ENCODE measurements around the gene PLEKHG5. TPM values are rescaled to one million over a fixed set of nuclear protein-coding genes. Genes with fewer than 3 reads are reported as not detected.

Gene PLEKHG5
- polyA plus RNA-seq, 2 of the 4 experiments (the other 2 are of a cell fraction) = 0.84 to 3.1 TPM

- ATAC-seq = no peak
Measured at GRCh38 chr1:6426972-6427350, 64.5 kb downstream of the PLEKHG5 start.

GRCh38 chr1:6426277-6426971 is 65.0 kb downstream of the PLEKHG5 start:
- ChIA-PET POLR2A (no interaction called here), CTCF (interaction anchor here (1.0 to 2.7 kb wide), 6 partner anchors 8 to 22 kb away, joined by 3 to 31 read pairs (median 4); no protein-coding TSS in a partner anchor)
- peaks cover 16% of the 10 kb centered on the region for H3K4me1 ChIP-seq
- H3K27ac ChIP-seq = no peak overlapping the region
- no peak overlapping the region for H3K4me2 ChIP-seq
- DNase-seq (ENCODE audit: low read depth in 1 of 2, low spot score in 1 of 2) (no peak), FAIRE-seq (no peak), ATAC-seq (no peak)
- TF ChIP-seq MAX (IDR thresholded peaks at IDR 0.05) (no peak), SMC3 (IDR thresholded peaks at IDR 0.05) (no peak)
- WGBS (ENCODE audit: missing lambda C conversion rate) = 67% methylated on average over 5 of the region's 9 CpGs
- no peak overlapping the region for H3K4me3 ChIP-seq
- no peaks in the 10 kb centered on the region for H3K9me3 ChIP-seq

More at GRCh38 chr1:6426972-6427350, 64.5 kb downstream of the PLEKHG5 start:
- no peak overlapping the region for H3K4me2 ChIP-seq
- POLR2A ChIA-PET = no interaction called here
- TF ChIP-seq HMGXB4 (CRISPR knock-in tag; IDR thresholded peaks at IDR 0.05; ENCODE audit: borderline replicate concordance) (no peak), HOXA7 (CRISPR knock-in tag; IDR thresholded peaks at IDR 0.05) (no peak), ZNF302 (CRISPR knock-in tag; IDR thresholded peaks at IDR 0.05) (no peak), CBX8 (IDR thresholded peaks at IDR 0.05) (no peak), POLR2A (IDR thresholded peaks at IDR 0.05; ENCODE audit: low read length) (no peak), HEYL (CRISPR knock-in tag; IDR thresholded peaks at IDR 0.05) (no peak), SREBF2 (IDR thresholded peaks at IDR 0.05) (no peak), JUNB (IDR thresholded peaks at IDR 0.05) (no peak), KDM5A (IDR thresholded peaks at IDR 0.05) (no peak), SMC3 (IDR thresholded peaks at IDR 0.05) (no peak), CBX2 (IDR thresholded peaks at IDR 0.05; ENCODE audit: borderline replicate concordance, low read depth) (no peak), KDM1A (IDR thresholded peaks at IDR 0.05; ENCODE audit: low read depth) (no peak), RCOR1 (IDR thresholded peaks at IDR 0.05; ENCODE audit: low read depth, low read length) (no peak), REST (IDR thresholded peaks at IDR 0.05) (no peak), TP53 (CRISPR knock-in tag; IDR thresholded peaks at IDR 0.05) (no peak)
- H3K27ac ChIP-seq = no peak overlapping the region
- H3K4me3 ChIP-seq = no peak overlapping the region
- DNase-seq (ENCODE audit: low read depth in 1 of 2, low spot score in 1 of 2) (no peak), FAIRE-seq (no peak)
- H3K4me1 ChIP-seq = peaks cover 16% of the 10 kb centered on the region
- CTCF ChIA-PET = interaction anchor here (1.1 to 2.7 kb wide), 4 partner anchors 9 to 22 kb away, joined by 3 to 31 read pairs (median 6); no protein-coding TSS in a partner anchor
- H3K9me3 ChIP-seq = no peaks in the 10 kb centered on the region
- WGBS (ENCODE audit: missing lambda C conversion rate) = 81% methylated on average over 8 of the region's 10 CpGs

GRCh38 chr1:6425658-6426057 is 65.8 kb downstream of the PLEKHG5 start:
- Histone ChIP-seq H3K4me1 (peaks cover 16% of the 10 kb centered on the region), H3K4me3 (no peak overlapping the region), H3K27ac (no peak overlapping the region), H3K4me2 (no peak overlapping the region), H3K9me3 (no peaks in the 10 kb centered on the region)
- ChIA-PET POLR2A (no interaction called here), CTCF (interaction anchor here (1.0 to 2.7 kb wide), 7 partner anchors 7 to 21 kb away, joined by 3 to 31 read pairs (median 4); no protein-coding TSS in a partner anchor)
- WGBS (ENCODE audit: missing lambda C conversion rate) = 98% methylated on average over 4 of the region's 6 CpGs
- DNase-seq (ENCODE audit: low read depth in 1 of 2, low spot score in 1 of 2) (no peak), ATAC-seq (no peak), FAIRE-seq (no peak)
- no peak for TF ChIP-seq HEYL (CRISPR knock-in tag; IDR thresholded peaks at IDR 0.05)
